KMS-11 (cell line): ENCODE measurements around the gene PEF1.

Source experiments
- H2AFZ ChIP-seq: fragments of 200-600 bp; sonication (generic); 2 replicates; pipeline ENCODE4 v1.6.1; 2016; ENCODE audit warnings: antibody characterized with exemption, mixed run types, low read depth
- H3K27ac ChIP-seq: fragments of 200-600 bp; sonication (generic); 2 replicates; pipeline ENCODE4 v1.6.1; 2016; ENCODE audit warnings: mild to moderate bottlenecking, mixed run types
- H3K27me3 ChIP-seq: fragments of 200-600 bp; sonication (generic); 2 replicates; pipeline ENCODE4 v1.6.1; 2017; ENCODE audit warnings: mild to moderate bottlenecking, low read depth, mixed run types, moderate library complexity; ENCODE audit not compliant: insufficient read depth
- H3K36me3 ChIP-seq: fragments of 200-600 bp; sonication (generic); 2 replicates; pipeline ENCODE4 v1.6.1; 2017; ENCODE audit warnings: mild to moderate bottlenecking, mixed run types; ENCODE audit not compliant: insufficient read depth
- H3K4me1 ChIP-seq: fragments of 200-600 bp; sonication (generic); 2 replicates; pipeline ENCODE4 v1.6.1; 2016; ENCODE audit warnings: mild to moderate bottlenecking, low read depth, mixed run types; ENCODE audit not compliant: poor library complexity, severe bottlenecking
- H3K4me2 ChIP-seq: fragments of 200-600 bp; sonication (generic); 2 replicates; pipeline ENCODE4 v1.7.0; 2016; ENCODE audit warnings: mild to moderate bottlenecking, mixed run types
- H3K4me3 ChIP-seq: fragments of 200-600 bp; sonication (generic); IDR thresholded peaks from 2 replicates; pipeline ENCODE4 v1.6.1; 2017; ENCODE audit warnings: low read depth, low read length, mixed read lengths; ENCODE audit not compliant: insufficient read depth
- H3K79me2 ChIP-seq: fragments of 200-600 bp; sonication (generic); 2 replicates; pipeline ENCODE4 v1.6.1; 2016; ENCODE audit warnings: low read depth, mixed run types; ENCODE audit not compliant: insufficient read depth
- H3K9ac ChIP-seq: fragments of 200-600 bp; sonication (generic); 2 replicates; pipeline ENCODE4 v1.6.1; 2016; ENCODE audit warnings: mild to moderate bottlenecking, mixed run types
- H4K20me1 ChIP-seq: fragments of 200-600 bp; sonication (generic); 2 replicates; pipeline ENCODE4 v1.6.1; 2016; ENCODE audit warnings: mild to moderate bottlenecking, mixed run types; ENCODE audit not compliant: insufficient read depth
- CTCF ChIP-seq: fragments of 200-600 bp; sonication (generic); conservative IDR thresholded peaks from 2 replicates; pipeline ENCODE4 v1.6.1; 2017; ENCODE audit warnings: low read depth, mild to moderate bottlenecking, antibody characterized with exemption, low read length, moderate library complexity, mixed read lengths

Gene PEF1

DNA sequence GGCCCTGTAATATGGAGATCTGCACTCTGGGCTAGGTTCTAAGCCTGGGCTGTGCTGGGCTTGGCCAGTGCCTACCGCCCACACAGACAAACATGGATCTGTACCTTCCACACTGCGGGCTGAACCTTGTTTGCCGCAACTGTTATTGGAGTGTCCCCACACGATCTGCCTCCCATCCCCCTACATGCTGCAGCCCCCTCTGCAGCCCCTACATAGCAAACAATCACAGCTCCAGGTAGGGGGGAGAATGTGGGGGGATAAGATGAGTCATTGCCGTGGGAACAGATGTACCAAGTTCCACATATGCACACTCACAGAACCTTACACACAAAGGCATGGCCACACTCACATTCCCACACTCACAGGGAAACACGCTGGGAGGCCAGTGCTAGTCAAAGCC is 29.3 kb downstream of the PEF1 start:
- Histone ChIP-seq H3K4me2 (no peak overlapping the region), H3K27me3 (peaks cover 7% of the 10 kb centered on the region; the same call in 1 of the 2 replicates), H4K20me1 (no peaks in the 10 kb centered on the region), H3K36me3 (no peaks in the 10 kb centered on the region), H3K9ac (no peak overlapping the region), H3K27ac (no peak overlapping the region), H3K4me1 (no peaks in the 10 kb centered on the region), H3K4me3 (no peak overlapping the region), H2AFZ (no peak overlapping the region), H3K79me2 (no peaks in the 10 kb centered on the region)
- TF ChIP-seq CTCF: no peak

DNA sequence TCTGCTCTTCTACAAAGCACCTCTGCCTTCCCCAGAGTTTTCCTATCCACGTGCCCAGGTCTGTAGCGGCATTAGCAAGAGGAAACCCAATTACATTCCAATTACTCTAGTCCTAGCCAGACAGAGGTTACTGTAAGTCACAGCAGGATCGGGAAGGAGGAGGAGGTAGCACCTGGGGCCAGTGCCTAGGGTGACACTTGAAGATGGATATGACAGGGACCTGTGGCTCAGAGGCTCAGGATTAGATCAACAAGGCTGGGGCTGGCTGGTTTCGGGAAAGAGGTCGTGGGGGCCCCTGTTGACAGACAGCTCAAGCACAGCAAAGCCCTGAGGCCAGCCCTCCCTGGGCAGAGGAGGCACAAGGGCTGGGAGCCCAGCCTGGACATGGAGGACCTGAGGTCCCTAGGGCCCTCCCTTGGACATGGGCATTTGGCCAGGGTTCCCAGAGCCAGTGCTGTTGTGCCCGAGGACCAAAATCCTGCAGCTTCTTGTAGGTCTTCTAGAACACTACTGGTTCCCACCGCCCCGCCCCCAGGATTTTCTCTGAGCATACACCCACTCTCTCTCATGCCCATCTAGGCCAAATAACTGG is 30.2 kb downstream of the PEF1 start:
- Histone ChIP-seq H3K27me3 (peaks cover 7% of the 10 kb centered on the region; the same call in 1 of the 2 replicates), H3K36me3 (no peaks in the 10 kb centered on the region), H3K4me3 (no peak overlapping the region), H3K27ac (no peak overlapping the region), H3K4me1 (no peaks in the 10 kb centered on the region), H3K9ac (no peak overlapping the region), H2AFZ (no peak overlapping the region), H4K20me1 (no peaks in the 10 kb centered on the region), H3K4me2 (no peak overlapping the region), H3K79me2 (no peaks in the 10 kb centered on the region)
- no peak for TF ChIP-seq CTCF

GRCh38 chr1:31609514-31610118 is 35.1 kb downstream of the PEF1 start:
- H3K4me2 ChIP-seq: no peak overlapping the region
- no peak overlapping the region for H3K27ac ChIP-seq
- no peaks in the 10 kb centered on the region for H3K79me2 ChIP-seq
- H3K4me3 ChIP-seq: no peak overlapping the region
- H3K27me3 ChIP-seq: no peaks in the 10 kb centered on the region
- no peak overlapping the region for H2AFZ ChIP-seq
- TF ChIP-seq CTCF: no peak
- H3K4me1 ChIP-seq: peaks cover 12% of the 10 kb centered on the region
- H3K36me3 ChIP-seq: no peaks in the 10 kb centered on the region
- H3K9ac ChIP-seq: no peak overlapping the region
- H4K20me1 ChIP-seq: no peaks in the 10 kb centered on the region

DNA sequence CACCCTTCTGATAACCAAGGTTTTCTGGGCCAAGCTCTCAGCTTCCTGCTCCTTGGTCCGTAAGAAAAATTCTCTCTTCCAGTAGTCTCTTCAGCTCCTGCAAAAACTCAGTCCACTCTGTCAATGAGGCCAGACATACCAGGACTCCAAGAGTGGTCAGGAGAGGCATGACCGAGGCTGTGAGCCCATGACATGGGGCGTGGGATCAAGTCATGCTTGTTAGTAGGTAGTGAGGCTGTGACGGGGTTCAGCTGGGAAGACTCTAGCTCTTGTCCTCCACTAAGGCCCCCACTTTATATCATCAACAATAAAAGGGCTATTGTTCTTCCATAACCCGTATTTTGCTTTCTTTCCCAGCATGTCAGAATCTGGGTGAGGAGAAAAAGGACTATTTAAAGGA is 37.3 kb downstream of the PEF1 start:
- Histone ChIP-seq H3K36me3 (no peaks in the 10 kb centered on the region), H3K9ac (no peak overlapping the region), H3K4me2 (no peak overlapping the region), H4K20me1 (no peaks in the 10 kb centered on the region), H2AFZ (no peak overlapping the region), H3K4me1 (peaks cover 12% of the 10 kb centered on the region), H3K79me2 (no peaks in the 10 kb centered on the region), H3K27me3 (no peaks in the 10 kb centered on the region), H3K27ac (no peak overlapping the region), H3K4me3 (no peak overlapping the region)
- no peak for TF ChIP-seq CTCF
